Activated naive CD4-positive, alpha-beta T cell treated with anti-CD3 and anti-CD28 coated beads, Interleukin-2, amount 50 U/mL, for 16 hours (primary cell): Measurements from ENCODE around the gene SMIM34.

Experiments used
- DNase-seq: peaks from one replicate; pipeline ENCODE4 v3.0.0-alpha.2; 2020

Gene SMIM34

GRCh38 chr21:34372321-34372720 lies 51.4 kb downstream of the SMIM34 start:
- no peak for DNase-seq

- no peak for DNase-seq
Observed at GRCh38 chr21:34369741-34370140, 54.0 kb downstream of the SMIM34 start.
